GM18519 (cell line): ENCODE measurements around the gene ZC3H10.
"Not testable (repeated sequence)": the region's sequence is repeated elsewhere in the genome, so short reads cannot be mapped to it uniquely, and the experiment has no call there.

Experiments
- ATAC-seq: cut with Tn5 transposase; IDR thresholded peaks from one replicate; pipeline ENCODE4 v1.9.1; 2021; ENCODE audit warnings: mild to moderate bottlenecking, moderate library complexity; ENCODE audit not compliant: unreplicated experiment, low FRiP score

The ZC3H10 gene

GRCh38 chr12:56117778-56118687, at the start of gene ZC3H10:
Gene ZC3H10, plus strand, starts transcription at chr12:56118266. Its CDS starts 2,297 bp downstream, at chr12:56120563.
- ATAC-seq, result peak; percentile 81

- no peak for ATAC-seq
Measured at GRCh38 chr12:56071648-56072047, 46.4 kb upstream of the ZC3H10 start.

- no peak for ATAC-seq
Measured at GRCh38 chr12:56074396-56074795, 43.7 kb upstream of the ZC3H10 start.

- not testable (repeated sequence) for ATAC-seq
Measured at GRCh38 chr12:56077966-56078365, 40.1 kb upstream of the ZC3H10 start.

GRCh38 chr12:56078427-56078826, 39.6 kb upstream of the ZC3H10 start:
- no peak for ATAC-seq

GRCh38 chr12:56078931-56079722, 38.9 kb upstream of the ZC3H10 start:
- no peak for ATAC-seq

GRCh38 chr12:56079723-56080555, 38.1 kb upstream of the ZC3H10 start, which contains the start of gene ERBB3:
Gene ERBB3, plus strand, starts transcription at chr12:56080165. Its CDS starts 136 bp downstream, at chr12:56080301.
- ATAC-seq, result no peak

- no peak for ATAC-seq
Measured at GRCh38 chr12:56080556-56081138, 37.4 kb upstream of the ZC3H10 start.

- ATAC-seq, result no peak
Measured at GRCh38 chr12:56081393-56082347, 36.4 kb upstream of the ZC3H10 start.

- ATAC-seq, result no peak
Measured at GRCh38 chr12:56082382-56082781, 35.7 kb upstream of the ZC3H10 start.

GRCh38 chr12:56082967-56083366, 35.1 kb upstream of the ZC3H10 start:
- no peak for ATAC-seq

- ATAC-seq, result no peak
Measured at GRCh38 chr12:56084958-56085543, 33.0 kb upstream of the ZC3H10 start.

- no peak for ATAC-seq
Measured at GRCh38 chr12:56086096-56086495, 32.0 kb upstream of the ZC3H10 start.

- ATAC-seq, result no peak
Measured at GRCh38 chr12:56086608-56087007, 31.5 kb upstream of the ZC3H10 start.

GRCh38 chr12:56087220-56087619, 30.8 kb upstream of the ZC3H10 start:
- ATAC-seq, result no peak

- ATAC-seq, result no peak
Measured at GRCh38 chr12:56097738-56098137, 20.3 kb upstream of the ZC3H10 start.

- ATAC-seq, result no peak
Measured at GRCh38 chr12:56098592-56098991, 19.5 kb upstream of the ZC3H10 start.

- ATAC-seq, result no peak
Measured at GRCh38 chr12:56099787-56100186, 18.3 kb upstream of the ZC3H10 start.

- no peak for ATAC-seq
Measured at GRCh38 chr12:56101045-56101444, 17.0 kb upstream of the ZC3H10 start.
